NCI-H128 (cell line): ENCODE data around the gene MAP4.
"Not testable (repeated sequence)": the region's sequence is repeated elsewhere in the genome, so short reads cannot be mapped to it uniquely, and the experiment has no call there.

ENCODE experiments used
- DNase-seq: peaks from one replicate; lab custom pipeline; 2025; ENCODE audit not compliant: unreplicated experiment; lab: John Stamatoyannopoulos, UW

Gene MAP4

GRCh38 chr3:47847260-47847659 lies 169.0 kb downstream of the MAP4 start:
- DNase-seq: no peak

DNA sequence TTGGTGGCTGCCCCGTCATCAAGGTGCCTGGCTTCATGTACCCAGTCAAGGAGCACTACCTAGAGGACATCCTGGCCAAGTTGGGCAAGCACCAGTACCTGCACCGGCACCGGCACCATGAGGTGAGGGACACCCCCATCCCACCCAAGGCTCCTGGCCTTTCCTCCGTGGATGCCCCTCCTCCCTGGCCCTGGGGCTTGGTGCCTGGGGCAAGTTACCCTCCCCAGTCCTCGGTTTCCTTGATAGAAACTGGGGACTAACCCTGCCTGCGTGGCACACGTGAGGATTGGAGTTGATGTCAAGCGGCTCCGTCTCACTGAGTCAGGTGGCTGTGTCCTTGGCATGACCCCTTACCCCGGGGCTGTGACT lies 169.4 kb downstream of the MAP4 start:
- DNase-seq: no peak

DNA sequence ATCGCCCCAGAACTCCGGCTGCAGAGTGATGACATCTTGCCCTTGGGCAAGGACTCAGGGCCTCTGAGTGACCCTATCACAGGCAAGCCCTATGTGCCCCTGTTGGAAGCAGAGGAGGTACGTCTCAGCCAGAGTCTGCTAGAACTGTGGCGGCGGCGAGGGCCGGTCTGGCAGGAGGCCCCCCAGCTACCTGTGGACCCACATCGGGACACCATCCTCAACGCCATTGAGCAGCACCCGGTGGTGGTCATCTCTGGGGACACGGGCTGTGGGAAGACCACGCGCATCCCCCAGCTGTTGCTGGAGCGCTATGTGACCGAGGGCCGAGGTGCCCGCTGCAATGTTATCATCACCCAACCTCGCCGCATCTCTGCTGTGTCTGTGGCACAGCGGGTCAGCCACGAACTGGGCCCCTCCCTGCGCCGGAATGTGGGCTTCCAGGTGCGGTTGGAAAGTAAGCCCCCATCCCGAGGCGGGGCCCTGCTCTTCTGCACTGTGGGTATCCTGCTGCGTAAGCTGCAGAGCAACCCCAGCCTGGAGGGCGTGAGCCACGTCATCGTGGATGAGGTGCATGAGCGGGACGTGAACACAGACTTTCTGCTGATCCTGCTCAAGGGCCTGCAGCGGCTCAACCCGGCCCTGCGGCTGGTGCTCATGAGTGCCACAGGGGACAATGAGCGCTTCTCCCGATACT lies 169.9 kb downstream of the MAP4 start:
- DNase-seq: no peak

GRCh38 chr3:47841786-47842349 lies 174.3 kb downstream of the MAP4 start:
- no peak for DNase-seq

DNA sequence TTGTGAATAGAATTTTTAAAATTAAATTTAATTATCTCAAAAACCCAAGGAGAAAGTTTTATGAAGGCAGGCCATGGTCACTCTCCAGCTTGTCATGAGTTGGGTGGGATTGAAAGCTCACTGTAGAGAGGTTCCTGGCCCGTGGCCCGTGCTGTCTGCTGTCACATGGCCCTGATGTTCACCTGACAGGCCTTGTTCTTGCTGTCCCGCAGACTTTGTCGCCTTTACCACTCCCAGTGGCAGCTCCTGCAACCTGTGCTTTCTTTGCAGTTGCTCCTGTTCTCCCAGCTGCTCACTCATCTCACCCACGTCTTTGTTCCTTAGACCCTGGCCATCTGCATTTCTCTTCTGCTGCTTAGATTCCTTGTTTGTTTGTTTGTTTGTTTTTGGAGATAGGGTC lies 177.7 kb downstream of the MAP4 start:
- DNase-seq: no peak

GRCh38 chr3:47836986-47837385 lies 179.2 kb downstream of the MAP4 start:
- no peak for DNase-seq

- DNase-seq: not testable (repeated sequence)
These were observed 186.7 kb downstream of the MAP4 start for GRCh38 chr3:47829482-47829881.

DNA sequence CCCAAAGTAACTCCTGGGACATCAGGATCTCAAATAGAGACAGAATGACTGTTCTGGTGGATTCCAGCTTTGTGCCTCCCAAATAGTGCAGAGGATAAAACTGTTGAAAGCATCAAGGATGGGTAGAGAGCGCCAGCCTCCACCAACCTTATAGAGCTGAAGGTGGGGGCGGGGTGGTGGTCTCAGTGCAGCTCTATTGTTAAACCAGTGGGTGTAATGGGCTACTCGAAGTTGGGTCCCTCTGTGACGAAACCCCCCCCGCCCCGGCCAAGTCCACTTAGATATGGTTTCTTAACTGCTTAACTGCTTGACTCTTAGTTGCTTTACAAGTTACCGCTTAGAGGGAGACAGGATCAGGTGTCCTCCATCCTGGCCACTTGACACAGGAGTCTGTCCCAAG lies 190.6 kb downstream of the MAP4 start:
- no peak for DNase-seq

DNA sequence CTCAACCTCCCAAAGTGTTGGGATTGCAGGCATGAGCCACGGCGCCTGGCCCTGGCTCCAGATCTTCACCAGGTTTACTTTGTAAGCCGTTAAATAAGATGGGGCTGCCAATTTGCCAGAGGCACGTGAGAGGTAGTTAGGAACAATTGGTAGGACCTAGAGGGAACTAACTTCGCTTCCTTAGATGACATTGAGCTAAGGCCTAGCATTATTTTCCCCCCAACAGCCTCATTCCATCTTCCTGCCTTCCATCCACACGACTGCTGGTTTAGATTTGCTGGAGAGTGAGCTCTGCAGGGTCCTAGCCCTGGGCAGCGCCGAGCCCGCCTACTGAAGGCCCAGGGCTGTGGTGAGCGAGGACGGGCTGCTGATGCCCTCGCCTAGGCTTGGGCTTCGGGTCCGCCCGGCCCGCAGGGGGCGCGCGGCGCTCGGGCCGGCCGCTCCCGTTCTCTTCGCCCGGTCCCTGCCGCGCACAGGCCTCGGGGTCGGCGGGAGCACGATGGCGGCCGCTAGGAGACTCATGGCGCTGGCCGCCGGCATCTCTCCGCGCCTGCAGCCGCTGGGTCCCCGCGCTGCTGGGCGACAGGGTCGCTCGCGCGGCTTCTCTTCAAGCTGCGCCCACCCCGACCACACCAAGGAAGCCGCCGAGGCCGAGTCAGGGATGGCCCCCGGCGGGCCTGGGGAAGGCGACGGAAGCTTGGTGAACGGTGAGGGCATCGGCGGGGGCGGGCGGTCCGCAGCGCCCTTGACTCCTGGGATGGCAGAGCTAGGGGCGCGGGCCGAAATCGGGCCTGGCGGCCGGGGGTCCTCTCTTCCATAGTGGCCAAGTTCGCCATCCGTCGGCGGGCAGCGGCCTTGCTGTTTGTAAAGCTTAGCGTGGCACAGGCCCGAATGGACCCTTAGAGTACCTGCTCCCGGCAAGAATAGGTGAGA lies 191.4 kb downstream of the MAP4 start:
- peak; percentile 28 for DNase-seq

DNA sequence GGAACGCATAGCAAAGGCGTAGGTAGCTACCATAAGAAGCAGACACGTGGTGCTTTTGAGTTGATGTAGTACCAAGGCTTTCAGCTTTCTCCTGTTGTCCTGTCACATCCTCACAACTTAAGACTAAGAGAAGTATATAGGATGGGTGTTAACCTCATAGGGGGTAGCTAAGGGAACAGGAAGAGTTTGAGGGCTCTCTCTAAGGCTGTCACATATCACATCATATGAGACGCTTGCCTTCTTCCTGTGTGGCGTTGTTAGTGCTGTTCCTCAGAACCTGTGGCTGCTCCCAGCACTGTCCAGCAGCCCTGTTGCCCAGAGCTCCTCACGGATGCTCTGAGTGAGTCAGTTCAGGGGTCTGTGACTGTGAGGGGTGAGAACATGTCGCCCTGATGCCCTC lies 198.6 kb downstream of the MAP4 start:
- DNase-seq: no peak

GRCh38 chr3:47813551-47814177 lies 202.6 kb downstream of the MAP4 start:
- no peak for DNase-seq

GRCh38 chr3:47804577-47804976 lies 211.6 kb downstream of the MAP4 start:
- DNase-seq: no peak

GRCh38 chr3:47803480-47804025 lies 212.7 kb downstream of the MAP4 start:
- no peak for DNase-seq

GRCh38 chr3:47802734-47803479 lies 213.3 kb downstream of the MAP4 start, which contains the start of gene DHX30:
Gene DHX30 (plus strand): TSS chr3:47803138. CDS start chr3:47810684, 7,546 bp downstream.
- peak; percentile 22 for DNase-seq
